KMS-11 (cell line): ENCODE results near the gene CSF2.

Source experiments
- H2AFZ ChIP-seq: fragments of 200-600 bp; sonication (generic); 2 replicates; pipeline ENCODE4 v1.6.1; 2016; ENCODE audit warnings: antibody characterized with exemption, mixed run types, low read depth
- H3K27ac ChIP-seq: fragments of 200-600 bp; sonication (generic); 2 replicates; pipeline ENCODE4 v1.6.1; 2016; ENCODE audit warnings: mild to moderate bottlenecking, mixed run types
- H3K27me3 ChIP-seq: fragments of 200-600 bp; sonication (generic); 2 replicates; pipeline ENCODE4 v1.6.1; 2017; ENCODE audit warnings: mild to moderate bottlenecking, low read depth, mixed run types, moderate library complexity; ENCODE audit not compliant: insufficient read depth
- H3K36me3 ChIP-seq: fragments of 200-600 bp; sonication (generic); 2 replicates; pipeline ENCODE4 v1.6.1; 2017; ENCODE audit warnings: mild to moderate bottlenecking, mixed run types; ENCODE audit not compliant: insufficient read depth
- H3K4me1 ChIP-seq: fragments of 200-600 bp; sonication (generic); 2 replicates; pipeline ENCODE4 v1.6.1; 2016; ENCODE audit warnings: mild to moderate bottlenecking, low read depth, mixed run types; ENCODE audit not compliant: poor library complexity, severe bottlenecking
- H3K4me2 ChIP-seq: fragments of 200-600 bp; sonication (generic); 2 replicates; pipeline ENCODE4 v1.7.0; 2016; ENCODE audit warnings: mild to moderate bottlenecking, mixed run types
- H3K4me3 ChIP-seq: fragments of 200-600 bp; sonication (generic); IDR thresholded peaks from 2 replicates; pipeline ENCODE4 v1.6.1; 2017; ENCODE audit warnings: low read depth, low read length, mixed read lengths; ENCODE audit not compliant: insufficient read depth
- H3K79me2 ChIP-seq: fragments of 200-600 bp; sonication (generic); 2 replicates; pipeline ENCODE4 v1.6.1; 2016; ENCODE audit warnings: low read depth, mixed run types; ENCODE audit not compliant: insufficient read depth
- H3K9ac ChIP-seq: fragments of 200-600 bp; sonication (generic); 2 replicates; pipeline ENCODE4 v1.6.1; 2016; ENCODE audit warnings: mild to moderate bottlenecking, mixed run types
- H4K20me1 ChIP-seq: fragments of 200-600 bp; sonication (generic); 2 replicates; pipeline ENCODE4 v1.6.1; 2016; ENCODE audit warnings: mild to moderate bottlenecking, mixed run types; ENCODE audit not compliant: insufficient read depth
- TF ChIP-seq, protein P1 (sequence below): fragments of 200-600 bp; sonication (generic); conservative IDR thresholded peaks from 2 replicates; pipeline ENCODE4 v1.6.1; 2017; ENCODE audit warnings: low read depth, mild to moderate bottlenecking, antibody characterized with exemption, low read length, moderate library complexity, mixed read lengths

Gene CSF2

DNA sequence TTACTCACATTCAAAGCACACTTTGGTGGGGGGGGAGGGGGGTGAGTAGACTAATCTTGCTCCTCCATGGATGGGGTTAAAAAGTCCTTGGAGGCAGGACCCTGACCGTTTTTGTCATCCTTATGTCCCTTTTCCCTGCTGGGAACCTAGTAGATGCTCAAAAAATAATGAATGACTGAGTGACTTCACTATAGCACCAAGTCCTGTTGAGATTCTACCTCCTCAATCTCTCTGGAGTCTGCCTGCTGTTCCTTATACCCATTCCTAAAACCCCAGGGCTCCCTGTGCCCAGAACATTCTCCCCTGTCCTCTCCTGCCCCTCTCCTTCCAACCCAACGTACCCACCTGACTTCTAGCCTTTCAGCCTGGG, 2.3 kb upstream of the CSF2 start:
- Histone ChIP-seq H3K9ac (no peak overlapping the region), H3K4me2 (no peak overlapping the region), H3K27ac (no peak overlapping the region), H3K4me1 (peaks cover 17% of the 10 kb centered on the region), H4K20me1 (no peaks in the 10 kb centered on the region), H3K79me2 (no peaks in the 10 kb centered on the region), H3K27me3 (no peaks in the 10 kb centered on the region), H3K36me3 (no peaks in the 10 kb centered on the region), H3K4me3 (no peak overlapping the region), H2AFZ (no peak overlapping the region)
- TF ChIP-seq, protein P1, sequence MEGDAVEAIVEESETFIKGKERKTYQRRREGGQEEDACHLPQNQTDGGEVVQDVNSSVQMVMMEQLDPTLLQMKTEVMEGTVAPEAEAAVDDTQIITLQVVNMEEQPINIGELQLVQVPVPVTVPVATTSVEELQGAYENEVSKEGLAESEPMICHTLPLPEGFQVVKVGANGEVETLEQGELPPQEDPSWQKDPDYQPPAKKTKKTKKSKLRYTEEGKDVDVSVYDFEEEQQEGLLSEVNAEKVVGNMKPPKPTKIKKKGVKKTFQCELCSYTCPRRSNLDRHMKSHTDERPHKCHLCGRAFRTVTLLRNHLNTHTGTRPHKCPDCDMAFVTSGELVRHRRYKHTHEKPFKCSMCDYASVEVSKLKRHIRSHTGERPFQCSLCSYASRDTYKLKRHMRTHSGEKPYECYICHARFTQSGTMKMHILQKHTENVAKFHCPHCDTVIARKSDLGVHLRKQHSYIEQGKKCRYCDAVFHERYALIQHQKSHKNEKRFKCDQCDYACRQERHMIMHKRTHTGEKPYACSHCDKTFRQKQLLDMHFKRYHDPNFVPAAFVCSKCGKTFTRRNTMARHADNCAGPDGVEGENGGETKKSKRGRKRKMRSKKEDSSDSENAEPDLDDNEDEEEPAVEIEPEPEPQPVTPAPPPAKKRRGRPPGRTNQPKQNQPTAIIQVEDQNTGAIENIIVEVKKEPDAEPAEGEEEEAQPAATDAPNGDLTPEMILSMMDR: no peak

DNA sequence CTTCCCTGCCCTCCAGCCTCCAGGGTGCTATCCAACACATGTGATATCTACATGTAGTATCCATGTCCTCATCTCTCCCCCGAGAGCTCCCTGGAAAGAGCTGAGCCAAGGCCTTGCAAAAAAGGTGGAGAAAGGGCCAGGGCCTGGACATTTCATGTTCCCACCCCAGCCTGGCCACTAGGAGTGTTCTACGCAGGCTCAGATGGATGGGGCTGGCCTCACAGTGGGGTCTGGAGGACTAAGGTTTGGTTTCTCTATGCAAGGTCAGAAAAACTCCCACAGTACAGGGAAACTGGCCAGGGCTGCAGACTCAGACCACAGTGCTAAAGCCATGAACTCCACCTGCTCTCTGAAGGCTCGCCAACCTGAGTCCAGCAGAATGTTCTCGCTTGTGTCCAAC, 1.5 kb upstream of the CSF2 start:
- Histone ChIP-seq H3K4me1 (peaks cover 17% of the 10 kb centered on the region), H3K9ac (no peak overlapping the region), H3K27ac (no peak overlapping the region)

GRCh38 chr5:132072528-132072927, 1.1 kb upstream of the CSF2 start:
- H3K36me3 ChIP-seq: no peaks in the 10 kb centered on the region
- peaks cover 17% of the 10 kb centered on the region for H3K4me1 ChIP-seq
- no peaks in the 10 kb centered on the region for H4K20me1 ChIP-seq

More for the DNA sequence above, 1.5 kb upstream of the CSF2 start:
- Histone ChIP-seq H3K27me3 (no peaks in the 10 kb centered on the region), H4K20me1 (no peaks in the 10 kb centered on the region), H3K36me3 (no peaks in the 10 kb centered on the region), H3K4me3 (no peak overlapping the region), H3K4me2 (no peak overlapping the region), H2AFZ (no peak overlapping the region), H3K79me2 (no peaks in the 10 kb centered on the region)
- TF ChIP-seq, protein P1: no peak

DNA sequence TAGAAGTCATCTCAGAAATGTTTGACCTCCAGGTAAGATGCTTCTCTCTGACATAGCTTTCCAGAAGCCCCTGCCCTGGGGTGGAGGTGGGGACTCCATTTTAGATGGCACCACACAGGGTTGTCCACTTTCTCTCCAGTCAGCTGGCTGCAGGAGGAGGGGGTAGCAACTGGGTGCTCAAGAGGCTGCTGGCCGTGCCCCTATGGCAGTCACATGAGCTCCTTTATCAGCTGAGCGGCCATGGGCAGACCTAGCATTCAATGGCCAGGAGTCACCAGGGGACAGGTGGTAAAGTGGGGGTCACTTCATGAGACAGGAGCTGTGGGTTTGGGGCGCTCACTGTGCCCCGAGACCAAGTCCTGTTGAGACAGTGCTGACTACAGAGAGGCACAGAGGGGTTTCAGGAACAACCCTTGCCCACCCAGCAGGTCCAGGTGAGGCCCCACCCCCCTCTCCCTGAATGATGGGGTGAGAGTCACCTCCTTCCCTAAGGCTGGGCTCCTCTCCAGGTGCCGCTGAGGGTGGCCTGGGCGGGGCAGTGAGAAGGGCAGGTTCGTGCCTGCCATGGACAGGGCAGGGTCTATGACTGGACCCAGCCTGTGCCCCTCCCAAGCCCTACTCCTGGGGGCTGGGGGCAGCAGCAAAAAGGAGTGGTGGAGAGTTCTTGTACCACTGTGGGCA, 642 bp downstream of the CSF2 start:
- Histone ChIP-seq H4K20me1 (no peaks in the 10 kb centered on the region), H2AFZ (no peak overlapping the region), H3K4me3 (no peak overlapping the region), H3K79me2 (no peaks in the 10 kb centered on the region), H3K36me3 (no peaks in the 10 kb centered on the region), H3K9ac (no peak overlapping the region), H3K27ac (no peak overlapping the region), H3K27me3 (no peaks in the 10 kb centered on the region), H3K4me1 (peaks cover 17% of the 10 kb centered on the region), H3K4me2 (no peak overlapping the region)
- TF ChIP-seq, protein P1: no peak

More at GRCh38 chr5:132072528-132072927, 1.1 kb upstream of the CSF2 start:
- H3K9ac ChIP-seq: no peak overlapping the region
- no peaks in the 10 kb centered on the region for H3K27me3 ChIP-seq
- no peak overlapping the region for H3K4me3 ChIP-seq
- no peak overlapping the region for H3K4me2 ChIP-seq
- H3K27ac ChIP-seq: no peak overlapping the region
- no peaks in the 10 kb centered on the region for H3K79me2 ChIP-seq
- TF ChIP-seq, protein P1: no peak
- H2AFZ ChIP-seq: no peak overlapping the region
